GM04504 (cell line): ENCODE results near the gene TGIF2.

ENCODE experiments used
- DNase-seq: peaks from one replicate; pipeline ENCODE4 v3.0.0-alpha.2; 2012; ENCODE audit warnings: low read depth

The TGIF2 gene

GRCh38 chr20:36573103-36573797 is at the start of gene TGIF2:
Gene TGIF2 (plus strand): TSS chr20:36573597. CDS start chr20:36578775, 5,178 bp downstream.
- peak; percentile 49 for DNase-seq

- no peak for DNase-seq
These were observed 47.6 kb upstream of the TGIF2 start for GRCh38 chr20:36525620-36526365.

GRCh38 chr20:36526521-36527011 is 46.8 kb upstream of the TGIF2 start:
- DNase-seq: no peak

DNA sequence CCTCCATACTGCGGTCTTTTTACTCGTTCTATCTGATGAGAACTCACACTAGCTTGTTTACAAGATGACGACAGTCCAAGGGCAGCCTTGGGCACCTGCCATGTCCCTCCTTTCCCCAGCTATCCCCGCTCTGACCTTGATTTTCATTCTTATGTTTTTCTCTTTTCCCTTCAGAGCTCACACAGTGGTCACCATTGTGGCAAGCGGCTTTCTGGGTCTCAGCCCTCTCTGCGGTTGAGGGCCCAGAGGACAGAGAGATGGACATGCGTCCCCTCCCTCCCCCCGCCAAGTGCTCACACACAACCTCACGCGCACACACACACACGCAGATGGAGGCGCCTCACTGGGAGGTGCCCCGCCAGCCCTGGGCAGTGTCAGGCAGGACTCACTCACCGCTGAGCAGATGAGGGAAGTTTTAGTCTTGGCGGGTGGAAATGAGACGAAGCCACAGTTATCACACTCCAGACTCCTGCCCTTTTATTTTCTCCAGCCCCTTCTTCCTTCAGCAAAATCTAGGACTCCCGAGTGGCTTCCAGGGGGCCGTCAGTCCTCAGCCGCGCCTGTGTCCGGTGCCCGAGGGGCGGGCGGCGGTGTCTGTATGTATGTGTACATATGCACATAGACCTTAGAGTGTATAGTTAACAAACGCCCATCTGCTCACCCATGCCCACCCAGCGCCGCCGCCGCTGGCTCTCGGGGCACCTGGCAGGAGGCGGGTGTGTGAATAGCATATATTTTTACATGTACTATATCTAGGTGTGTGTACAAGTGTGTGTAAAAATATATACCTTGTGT is 45.9 kb upstream of the TGIF2 start:
- no peak for DNase-seq

- DNase-seq: no peak
These were observed 45.1 kb upstream of the TGIF2 start for GRCh38 chr20:36528176-36528874.

GRCh38 chr20:36528875-36529417 is 44.5 kb upstream of the TGIF2 start:
- DNase-seq: no peak

GRCh38 chr20:36532388-36532787 is 41.0 kb upstream of the TGIF2 start:
- no peak for DNase-seq

GRCh38 chr20:36532822-36533221 is 40.6 kb upstream of the TGIF2 start:
- no peak for DNase-seq

DNA sequence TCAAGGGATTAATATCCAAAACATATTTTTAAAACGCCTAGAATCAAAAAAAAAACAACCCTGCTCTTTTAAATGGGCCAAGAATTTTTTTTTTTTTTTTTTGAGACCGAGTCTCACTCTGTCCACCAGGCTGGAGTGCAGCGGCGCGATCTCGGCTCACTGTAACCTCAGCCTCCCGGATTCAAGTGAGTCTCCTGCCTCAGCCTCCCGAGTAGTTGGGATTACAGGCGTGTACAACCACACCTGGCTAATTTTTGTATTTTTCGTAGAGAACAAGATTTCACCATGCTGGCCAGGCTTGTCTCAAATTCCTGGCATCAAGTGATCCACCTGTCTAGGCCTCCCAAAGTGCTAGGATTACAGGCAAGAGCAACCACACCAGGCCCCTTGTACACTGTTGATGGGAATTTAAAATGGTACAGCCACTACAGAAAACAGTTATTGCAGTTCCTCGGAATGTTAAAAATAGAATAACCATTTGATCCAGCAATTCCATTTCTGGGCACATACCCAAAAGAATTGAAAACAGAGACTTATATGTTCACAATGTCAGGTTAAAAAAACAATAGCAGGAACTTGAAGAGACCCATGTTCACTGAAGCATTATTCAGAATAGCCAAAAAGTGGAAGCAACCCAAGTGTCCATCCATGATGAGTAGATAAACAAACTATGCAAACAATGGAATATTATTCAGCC is 35.2 kb upstream of the TGIF2 start:
- no peak for DNase-seq

DNA sequence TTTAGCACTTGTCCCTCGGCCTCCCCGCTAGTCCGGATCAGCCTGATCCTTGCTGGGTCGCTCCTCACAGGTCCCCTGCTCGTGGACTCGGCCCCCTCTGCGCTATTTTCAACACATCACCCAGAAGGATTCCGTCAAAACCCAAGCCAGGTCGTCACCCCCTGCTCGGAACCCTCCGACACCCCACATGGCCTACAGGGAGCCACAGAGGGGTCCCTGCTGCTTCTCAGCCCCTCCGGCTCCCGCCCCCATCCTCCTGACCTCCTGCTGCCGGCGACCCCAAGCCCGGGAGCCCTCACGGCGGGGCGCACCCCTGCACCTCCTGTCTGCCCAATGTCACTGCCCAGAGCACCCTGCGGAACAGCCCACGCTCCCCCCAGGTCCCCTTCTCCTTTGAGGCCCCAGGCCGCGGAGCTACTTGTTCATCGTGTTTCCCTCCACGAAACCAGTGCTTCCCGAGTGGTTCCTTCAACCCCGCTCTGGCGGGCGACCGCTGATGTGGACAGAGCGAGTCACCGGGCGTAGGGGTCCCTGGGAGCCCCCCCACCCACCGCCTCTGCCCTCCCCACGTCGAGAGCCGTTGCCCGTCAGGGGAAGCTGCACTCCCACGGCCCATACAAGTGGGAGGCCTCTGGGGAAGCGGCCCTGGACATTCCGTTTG is 32.7 kb upstream of the TGIF2 start:
- no peak for DNase-seq

- DNase-seq: peak; percentile 53
These were observed 32.1 kb upstream of the TGIF2 start, which contains the start of gene MYL9 for GRCh38 chr20:36541227-36541767. Gene MYL9 (plus strand): TSS chr20:36541519. CDS start chr20:36544885, 3,366 bp downstream.

- DNase-seq: peak; percentile 48
These were observed 31.5 kb upstream of the TGIF2 start for GRCh38 chr20:36541768-36542488.

DNA sequence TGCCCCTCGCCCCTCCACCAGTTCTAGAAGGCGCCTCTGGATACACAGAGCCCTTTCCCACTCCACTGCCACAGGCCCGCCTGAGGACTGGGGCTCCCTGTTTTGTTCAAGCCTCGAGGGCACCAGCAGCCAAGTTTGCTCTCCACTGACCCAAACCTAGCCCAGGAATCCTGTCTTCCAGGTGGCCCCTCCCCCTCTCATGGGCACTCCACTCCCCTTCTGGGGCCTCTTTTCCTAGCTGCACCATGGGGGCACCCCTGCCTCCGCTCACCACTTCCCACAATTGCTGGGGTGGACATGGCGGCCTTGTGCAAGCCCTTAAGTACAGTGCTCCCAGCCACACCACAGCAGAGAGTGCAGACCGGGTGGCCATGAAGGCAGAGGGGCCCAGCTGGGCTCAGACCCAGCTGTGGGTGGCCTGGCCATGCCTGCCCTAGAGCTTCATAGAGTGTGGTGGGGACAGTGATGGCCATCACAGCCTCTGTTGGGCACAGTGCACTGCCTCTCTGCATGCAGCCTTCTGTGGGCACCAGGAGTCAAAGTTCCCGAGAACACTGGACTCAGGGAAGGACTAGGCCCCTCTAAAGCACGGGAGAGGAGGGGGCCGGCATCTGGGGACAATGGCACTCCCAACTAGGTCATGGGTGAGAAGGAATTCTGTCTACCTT is 30.7 kb upstream of the TGIF2 start:
- DNase-seq: no peak

GRCh38 chr20:36543184-36544133 is 29.9 kb upstream of the TGIF2 start:
- peak; percentile 86 for DNase-seq

GRCh38 chr20:36544134-36545018 is 29.0 kb upstream of the TGIF2 start:
- DNase-seq: peak; percentile 47

DNA sequence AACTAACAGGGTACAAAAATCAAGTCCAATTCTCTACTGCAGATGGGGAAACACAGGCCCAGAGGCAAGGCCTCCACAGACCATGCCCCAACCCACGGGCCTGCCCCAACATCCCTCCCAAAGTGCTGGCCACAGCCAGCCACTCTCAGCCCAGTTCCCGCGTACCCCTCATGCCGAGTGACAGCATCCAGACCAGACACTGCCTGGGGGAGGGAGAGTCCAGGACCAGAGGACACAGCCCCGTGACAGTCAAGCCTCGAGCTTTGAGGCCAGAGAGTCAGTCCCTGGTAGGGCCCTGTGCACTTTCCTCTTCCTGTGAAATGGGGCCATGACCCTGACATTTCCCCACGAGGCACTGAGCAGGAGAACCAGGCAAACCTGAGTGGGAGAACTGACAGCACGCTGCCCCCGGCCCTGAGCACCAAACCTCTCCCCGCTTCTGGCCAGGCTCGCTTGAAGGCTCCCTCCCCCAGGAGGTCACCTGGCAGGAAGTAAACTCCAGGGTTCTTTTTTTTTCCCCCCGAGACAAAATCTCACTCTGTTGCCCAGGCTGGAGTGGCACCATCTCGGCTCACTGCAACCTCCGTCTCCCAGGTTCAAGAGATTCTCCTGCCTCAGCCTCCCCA is 27.2 kb upstream of the TGIF2 start:
- DNase-seq: no peak
